Measurements from ENCODE around the gene SDC1. TPM values are rescaled to one million over a fixed set of nuclear protein-coding genes. Genes with fewer than 3 reads are reported as not detected.

Gene SDC1
- total RNA-seq, 1 experiment from 2014 or later, result 26.5 TPM

- in situ Hi-C loops (cut with HindIII; ENCODE audit: low pct_unique_long_range_greater_than_20kb, low sequenced_read_pairs), result no loop called here
- no peak for DNase-seq (ENCODE audit: low read depth, low spot score)
Observed at GRCh38 chr2:20218331-20219320, 6.3 kb downstream of the SDC1 start.

- no peak for DNase-seq (ENCODE audit: low read depth, low spot score)
- in situ Hi-C loops (cut with HindIII; ENCODE audit: low pct_unique_long_range_greater_than_20kb, low sequenced_read_pairs), result no loop called here
Observed at GRCh38 chr2:20217041-20217970, 7.6 kb downstream of the SDC1 start.

- in situ Hi-C loops (cut with HindIII; ENCODE audit: low pct_unique_long_range_greater_than_20kb, low sequenced_read_pairs), result no loop called here
- no peak for DNase-seq (ENCODE audit: low read depth, low spot score)
Observed at GRCh38 chr2:20216130-20217025, 8.6 kb downstream of the SDC1 start.

GRCh38 chr2:20215183-20216040 lies 9.5 kb downstream of the SDC1 start:
- in situ Hi-C loops (cut with HindIII; ENCODE audit: low pct_unique_long_range_greater_than_20kb, low sequenced_read_pairs), result no loop called here
- no peak for DNase-seq (ENCODE audit: low read depth, low spot score)

DNA sequence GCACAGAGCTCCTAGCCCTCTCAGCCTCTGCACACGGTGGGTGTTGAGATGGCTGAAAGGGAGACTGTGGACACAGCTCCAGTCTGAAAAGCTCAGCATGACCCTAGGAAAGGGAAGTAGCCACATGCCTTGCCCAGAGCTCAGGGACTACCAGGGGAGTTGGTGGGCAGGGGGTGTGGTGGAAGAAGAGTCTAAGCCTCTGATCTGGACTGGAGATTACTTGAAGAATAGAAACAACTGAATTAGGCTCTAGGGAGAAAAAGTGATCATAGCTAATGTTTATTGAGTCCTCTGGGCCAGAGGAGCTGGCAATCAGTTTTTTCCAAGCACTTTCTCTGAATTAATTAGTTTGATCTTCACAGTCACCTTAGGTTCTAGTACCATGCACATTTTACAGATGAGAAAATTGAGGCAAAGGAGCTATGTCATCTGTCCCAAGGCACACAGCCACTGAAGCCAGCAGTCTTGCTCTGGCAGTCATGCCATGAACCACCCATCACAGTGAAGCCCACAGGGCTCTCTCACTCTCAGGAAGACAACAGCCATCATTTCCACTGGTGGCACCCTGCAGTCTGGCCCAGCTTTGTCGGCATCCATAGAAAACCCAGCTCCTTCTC lies 10.3 kb downstream of the SDC1 start:
- DNase-seq (ENCODE audit: low read depth, low spot score), result no peak
- in situ Hi-C loops (cut with HindIII; ENCODE audit: low pct_unique_long_range_greater_than_20kb, low sequenced_read_pairs), result no loop called here

DNA sequence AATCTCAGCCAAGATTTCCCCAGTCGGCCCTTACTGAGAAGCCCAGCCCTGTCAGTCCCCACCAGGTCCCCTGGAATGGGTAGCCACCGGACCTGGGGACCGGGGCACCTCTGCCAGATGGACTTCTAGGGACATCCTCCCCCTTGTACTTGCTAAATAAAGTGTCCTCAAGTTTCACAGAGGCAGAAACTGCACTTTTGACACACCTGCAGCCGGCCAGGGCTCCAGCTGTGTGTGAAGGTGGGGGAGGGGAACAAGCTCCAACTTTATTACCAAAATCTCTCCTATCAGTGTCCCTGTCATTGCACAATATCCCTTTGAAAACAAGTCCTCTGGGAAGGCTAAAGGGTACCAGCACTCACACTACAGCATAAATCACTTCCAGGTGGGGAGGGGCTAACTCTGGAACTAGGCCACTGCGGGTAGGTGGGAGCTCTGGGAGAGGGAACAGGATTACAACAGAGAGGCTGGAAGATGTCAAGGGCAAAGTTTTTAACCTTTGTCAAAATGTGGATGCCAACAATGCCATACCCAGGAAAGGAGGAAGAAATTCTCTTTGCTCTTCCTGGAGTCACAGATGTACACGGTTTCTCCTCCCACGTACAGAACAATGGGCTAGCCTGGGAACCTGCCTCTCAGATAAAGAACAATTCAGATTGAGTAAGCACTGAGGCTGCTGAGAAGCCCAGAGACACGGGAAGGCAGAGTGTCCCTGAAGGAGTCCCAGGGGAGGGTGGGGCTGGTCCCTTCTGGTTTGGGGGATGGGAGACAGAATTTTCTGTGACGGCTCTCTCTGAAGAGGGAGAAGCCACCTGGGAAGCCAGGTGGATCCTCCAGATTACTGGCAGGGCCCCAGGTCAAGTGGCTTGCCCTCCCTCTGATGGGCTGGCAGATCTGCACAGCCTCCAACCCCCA lies 11.0 kb downstream of the SDC1 start:
- no peak for DNase-seq (ENCODE audit: low read depth, low spot score)
- in situ Hi-C loops (cut with HindIII; ENCODE audit: low pct_unique_long_range_greater_than_20kb, low sequenced_read_pairs), result no loop called here

DNA sequence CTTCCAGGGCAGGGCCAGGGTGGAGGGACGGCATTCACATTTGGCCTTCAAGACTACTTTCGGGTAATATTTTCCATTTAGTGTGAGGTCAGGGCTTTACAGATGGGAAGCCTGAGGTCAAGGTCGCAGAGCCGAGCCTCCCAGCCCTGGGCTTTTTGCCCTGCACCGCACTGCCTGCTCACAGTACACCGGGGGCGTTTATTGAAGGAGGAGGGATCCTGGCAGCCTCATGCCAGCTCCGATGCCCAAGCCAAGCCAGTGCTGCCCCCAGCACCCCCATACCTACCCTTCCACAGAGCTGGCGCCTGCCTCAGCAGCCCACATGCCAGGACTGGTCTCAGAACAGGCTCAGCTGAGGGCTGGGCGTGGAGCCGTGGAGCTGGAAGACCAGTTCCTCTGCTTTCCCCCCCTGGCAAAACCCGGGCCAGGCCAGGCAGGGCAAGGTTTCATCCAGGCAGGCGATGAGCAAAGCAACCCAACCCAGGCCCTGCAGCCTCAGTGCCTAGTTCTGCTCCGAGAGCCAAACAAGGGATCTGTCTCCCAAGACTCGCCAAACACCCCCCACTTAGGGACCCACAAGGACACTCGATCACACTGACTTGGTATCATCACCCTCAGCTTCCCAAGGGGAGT lies 11.9 kb downstream of the SDC1 start:
- no peak for DNase-seq (ENCODE audit: low read depth, low spot score)
- in situ Hi-C loops (cut with HindIII; ENCODE audit: low pct_unique_long_range_greater_than_20kb, low sequenced_read_pairs), result no loop called here

GRCh38 chr2:20212459-20212870 lies 12.5 kb downstream of the SDC1 start:
- in situ Hi-C loops (cut with HindIII; ENCODE audit: low pct_unique_long_range_greater_than_20kb, low sequenced_read_pairs), result no loop called here
- DNase-seq (ENCODE audit: low read depth, low spot score), result no peak

DNA sequence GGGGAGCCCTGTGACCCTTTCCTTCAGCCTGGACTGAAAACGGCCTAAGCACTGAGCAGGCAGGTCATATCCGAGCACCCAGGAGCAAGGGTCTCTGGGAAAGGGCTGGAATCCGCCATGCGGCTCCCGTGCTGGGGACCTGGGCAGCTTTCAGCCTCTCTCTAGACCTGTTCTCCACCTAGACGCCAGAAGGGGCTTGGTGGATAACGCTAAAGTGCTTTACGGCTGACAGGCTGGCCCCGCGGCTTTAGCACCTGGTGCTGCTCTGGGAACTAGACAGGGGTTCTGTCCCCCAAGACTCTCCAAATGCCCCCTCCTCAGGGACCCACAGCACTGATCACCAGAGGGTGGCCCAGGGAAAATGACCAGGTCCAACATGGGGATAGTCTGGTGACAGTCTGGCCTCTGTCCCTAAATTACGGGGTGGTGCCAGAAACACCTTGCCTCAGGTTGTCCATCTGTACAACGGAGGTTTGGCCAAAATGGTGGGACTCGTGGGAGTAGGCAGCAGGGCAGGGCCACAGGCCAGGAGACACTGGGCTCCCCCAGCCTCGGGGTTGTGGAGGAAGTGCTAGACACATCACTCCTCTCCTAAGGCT lies 13.0 kb downstream of the SDC1 start:
- in situ Hi-C loops (cut with HindIII; ENCODE audit: low pct_unique_long_range_greater_than_20kb, low sequenced_read_pairs), result no loop called here
- DNase-seq (ENCODE audit: low read depth, low spot score), result no peak

DNA sequence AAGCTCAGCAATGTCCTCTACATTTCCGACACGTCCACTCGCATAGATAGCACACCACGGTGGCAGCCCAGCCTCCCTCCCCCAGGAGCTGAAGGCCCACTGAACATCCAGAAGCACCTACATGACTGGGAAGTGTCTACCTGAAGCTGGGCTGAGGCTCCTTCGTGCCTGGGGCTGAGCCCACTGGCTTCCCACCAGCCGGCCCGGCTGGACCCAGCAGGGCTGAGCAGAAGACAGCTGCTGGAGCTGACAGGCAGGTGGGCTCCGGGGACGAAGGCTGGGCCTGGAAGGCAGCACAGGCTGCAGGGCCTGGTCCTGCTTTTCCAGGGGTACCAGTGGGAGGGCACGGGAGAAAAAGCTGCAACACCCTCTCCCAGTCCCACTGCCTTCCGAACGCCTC lies 13.5 kb downstream of the SDC1 start:
- in situ Hi-C loops (cut with HindIII; ENCODE audit: low pct_unique_long_range_greater_than_20kb, low sequenced_read_pairs), result no loop called here

GRCh38 chr2:20210462-20210861 lies 14.5 kb downstream of the SDC1 start:
- no peak for DNase-seq (ENCODE audit: low read depth, low spot score)
- in situ Hi-C loops (cut with HindIII; ENCODE audit: low pct_unique_long_range_greater_than_20kb, low sequenced_read_pairs), result no loop called here

More for the DNA sequence above, 13.5 kb downstream of the SDC1 start:
- DNase-seq (ENCODE audit: low read depth, low spot score), result no peak

- in situ Hi-C loops (cut with HindIII; ENCODE audit: low pct_unique_long_range_greater_than_20kb, low sequenced_read_pairs), result no loop called here
- no peak for DNase-seq (ENCODE audit: low read depth, low spot score)
Observed at GRCh38 chr2:20209373-20210109, 15.4 kb downstream of the SDC1 start.

DNA sequence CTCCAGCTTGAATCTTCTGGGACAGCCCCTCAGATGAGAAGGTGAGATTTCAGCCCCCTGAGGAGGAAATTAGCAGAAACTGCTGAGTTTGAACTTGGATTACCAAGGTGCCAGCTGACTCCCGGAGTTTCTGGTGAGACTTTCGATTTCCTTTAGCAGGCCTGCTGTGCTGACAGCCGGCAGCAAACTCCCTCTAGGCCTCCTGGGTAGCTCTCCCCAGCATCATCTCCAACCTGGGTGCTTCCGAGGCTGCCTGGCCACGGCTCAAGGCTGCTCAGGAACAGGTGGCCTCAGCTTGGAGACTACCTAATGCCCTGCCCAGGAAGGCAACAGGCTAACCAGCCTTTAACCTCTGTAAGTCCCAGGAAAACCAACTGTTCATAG lies 16.5 kb downstream of the SDC1 start:
- in situ Hi-C loops (cut with HindIII; ENCODE audit: low pct_unique_long_range_greater_than_20kb, low sequenced_read_pairs), result no loop called here
- DNase-seq (ENCODE audit: low read depth, low spot score), result no peak

- in situ Hi-C loops (cut with HindIII; ENCODE audit: low pct_unique_long_range_greater_than_20kb, low sequenced_read_pairs), result no loop called here
- no peak for DNase-seq (ENCODE audit: low read depth, low spot score)
Observed at GRCh38 chr2:20207051-20207450, 17.9 kb downstream of the SDC1 start.
